ENCODE data around the gene SIGLEC6.

Gene SIGLEC6

DNA sequence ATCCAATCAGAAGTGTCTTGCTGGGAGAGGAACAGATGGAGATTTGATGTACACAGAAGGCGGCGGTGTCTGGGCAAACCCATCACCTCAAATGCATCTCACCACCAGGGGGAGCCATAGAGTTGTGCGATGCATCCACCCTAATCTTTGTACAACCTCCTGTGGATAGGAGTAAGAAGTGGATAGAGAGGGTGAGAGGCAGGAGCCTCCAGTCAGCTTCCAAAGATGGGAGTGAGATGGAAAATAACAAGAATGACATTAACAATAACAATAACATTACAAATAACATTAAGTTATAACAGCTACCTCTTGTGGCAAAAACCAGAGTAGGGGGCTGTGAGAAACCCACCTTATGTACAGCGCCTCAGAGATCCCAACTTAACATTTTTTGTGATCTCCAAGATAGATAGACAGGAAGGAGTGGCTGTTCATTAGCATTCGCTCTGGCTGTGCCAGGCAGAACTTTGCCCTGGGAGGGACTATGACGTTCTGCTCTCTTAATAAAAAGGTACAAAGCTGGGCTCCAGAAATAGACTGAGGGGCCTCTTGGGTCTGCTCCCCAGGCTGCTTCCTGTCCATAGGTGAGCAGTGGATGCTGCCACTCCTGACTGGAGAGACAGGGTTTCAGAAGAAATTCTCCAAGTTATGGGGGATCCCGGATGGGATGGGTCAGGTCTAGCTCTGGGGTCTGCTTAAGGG, 58.3 kb downstream of the SIGLEC6 start:
- Histone ChIP-seq H4K12ac (ENCODE audit: low read depth, low read length) (no peak overlapping the region), H3K36me3 (ENCODE audit: control insufficient read depth in 1 of 2, insufficient read depth in 2 of 2, low read length in 2 of 2) (no peaks in the 10 kb centered on the region)

DNA sequence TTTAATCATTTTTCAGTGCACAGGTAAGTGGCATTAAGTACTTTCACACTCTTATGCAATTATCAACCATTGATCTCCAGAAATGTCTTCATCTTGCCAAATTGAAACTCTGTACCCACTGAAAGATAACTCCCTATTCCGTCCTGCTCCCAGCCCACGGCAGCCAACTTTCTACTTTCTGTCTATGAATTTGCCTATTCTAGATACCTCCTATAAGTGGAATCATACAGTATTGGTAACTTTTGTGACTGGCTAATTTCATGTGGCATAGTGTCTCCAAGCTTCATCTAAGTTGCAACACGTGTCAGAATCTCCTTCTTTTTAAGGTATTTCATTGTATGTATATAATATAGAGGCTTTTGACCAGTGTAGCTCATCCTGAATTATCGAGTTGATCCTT, 58.9 kb downstream of the SIGLEC6 start:
- Histone ChIP-seq H2BK5ac (ENCODE audit: low read depth, low read length, poor library complexity) (no peak overlapping the region), H3K4me2 (ENCODE audit: low read length) (no peak overlapping the region), H2BK120ac (ENCODE audit: insufficient read depth, low read length, poor library complexity) (no peak overlapping the region), H3K14ac (ENCODE audit: low read length) (no peak overlapping the region), H4K91ac (ENCODE audit: low read depth, low read length) (no peak overlapping the region), H3K79me1 (ENCODE audit: low read length) (no peaks in the 10 kb centered on the region), H3K36me3 (ENCODE audit: control insufficient read depth in 1 of 2, insufficient read depth in 2 of 2, low read length in 2 of 2) (no peaks in the 10 kb centered on the region), H3K9me3 (ENCODE audit: insufficient read depth, low read depth, low read length) (peaks cover 7% of the 10 kb centered on the region), H3K4ac (ENCODE audit: low read depth, low read length) (no peak overlapping the region), H2BK12ac (ENCODE audit: low read length) (no peak overlapping the region), H3K4me3 (ENCODE audit: low read depth, low read length) (no peak overlapping the region), H3K27me3 (ENCODE audit: insufficient read depth, low read length) (no peaks in the 10 kb centered on the region), H3K79me2 (ENCODE audit: control insufficient read depth, insufficient read depth, low read length, poor library complexity) (no peaks in the 10 kb centered on the region), H3K18ac (ENCODE audit: low read length) (no peak overlapping the region), H3K4me1 (ENCODE audit: control insufficient read depth in 1 of 2, insufficient read depth in 2 of 2, low read length in 2 of 2) (no peaks in the 10 kb centered on the region), H4K8ac (ENCODE audit: low read depth, low read length) (no peak overlapping the region), H2AFZ (ENCODE audit: insufficient read depth, low read length, poor library complexity) (no peak overlapping the region), H3K23ac (ENCODE audit: low read length) (no peak overlapping the region), H3K9ac (ENCODE audit: low read length) (no peak overlapping the region), H3K27ac (ENCODE audit: low read depth, low read length) (no peak overlapping the region), H2AK5ac (ENCODE audit: low read length) (no peak overlapping the region), H4K12ac (ENCODE audit: low read depth, low read length) (no peak overlapping the region)
- no CpG with 5 or more reads among the region's 4 CpGs for WGBS (ENCODE audit: extremely low coverage, insufficient coverage, insufficient read length)
- DNase-seq, result no peak

More for the DNA sequence above, 58.3 kb downstream of the SIGLEC6 start:
- no peaks in the 10 kb centered on the region for H3K79me1 ChIP-seq (ENCODE audit: low read length)
- no peak overlapping the region for H3K14ac ChIP-seq (ENCODE audit: low read length)
- DNase-seq, result peak; percentile 68 to 89
- H3K18ac ChIP-seq (ENCODE audit: low read length), result no peak overlapping the region
- H4K8ac ChIP-seq (ENCODE audit: low read depth, low read length), result no peak overlapping the region
- no peak overlapping the region for H2AFZ ChIP-seq (ENCODE audit: insufficient read depth, low read length, poor library complexity)
- no peaks in the 10 kb centered on the region for H3K4me1 ChIP-seq (ENCODE audit: control insufficient read depth in 1 of 2, insufficient read depth in 2 of 2, low read length in 2 of 2)
- H3K4me2 ChIP-seq (ENCODE audit: low read length), result no peak overlapping the region
- no peak overlapping the region for H3K4ac ChIP-seq (ENCODE audit: low read depth, low read length)
- H2AK5ac ChIP-seq (ENCODE audit: low read length), result no peak overlapping the region
- H3K79me2 ChIP-seq (ENCODE audit: control insufficient read depth, insufficient read depth, low read length, poor library complexity), result no peaks in the 10 kb centered on the region
- no peak overlapping the region for H3K23ac ChIP-seq (ENCODE audit: low read length)
- no peak overlapping the region for H4K91ac ChIP-seq (ENCODE audit: low read depth, low read length)
- H3K9me3 ChIP-seq (ENCODE audit: insufficient read depth, low read depth, low read length), result peaks cover 6% of the 10 kb centered on the region
- H3K27ac ChIP-seq (ENCODE audit: low read depth, low read length), result no peak overlapping the region
- H3K27me3 ChIP-seq (ENCODE audit: insufficient read depth, low read length), result no peaks in the 10 kb centered on the region
- H2BK5ac ChIP-seq (ENCODE audit: low read depth, low read length, poor library complexity), result no peak overlapping the region
- peak overlapping the region; percentile 18 for H3K9ac ChIP-seq (ENCODE audit: low read length)
- H3K4me3 ChIP-seq (ENCODE audit: low read depth, low read length), result no peak overlapping the region
- no peak overlapping the region for H2BK12ac ChIP-seq (ENCODE audit: low read length)
- no peak overlapping the region for H2BK120ac ChIP-seq (ENCODE audit: insufficient read depth, low read length, poor library complexity)
- no CpG with 5 or more reads among the region's 7 CpGs for WGBS (ENCODE audit: extremely low coverage, insufficient coverage, insufficient read length)

GRCh38 chr19:51471527-51471926, 59.9 kb downstream of the SIGLEC6 start:
- Histone ChIP-seq H3K14ac (ENCODE audit: low read length) (no peak overlapping the region), H3K79me2 (ENCODE audit: control insufficient read depth, insufficient read depth, low read length, poor library complexity) (no peaks in the 10 kb centered on the region), H3K79me1 (ENCODE audit: low read length) (no peaks in the 10 kb centered on the region), H3K36me3 (ENCODE audit: control insufficient read depth in 1 of 2, insufficient read depth in 2 of 2, low read length in 2 of 2) (no peaks in the 10 kb centered on the region), H4K12ac (ENCODE audit: low read depth, low read length) (no peak overlapping the region), H3K4me2 (ENCODE audit: low read length) (no peak overlapping the region), H3K4me3 (ENCODE audit: low read depth, low read length) (no peak overlapping the region), H2BK12ac (ENCODE audit: low read length) (no peak overlapping the region), H3K27me3 (ENCODE audit: insufficient read depth, low read length) (no peaks in the 10 kb centered on the region), H3K9ac (ENCODE audit: low read length) (no peak overlapping the region), H3K9me3 (ENCODE audit: insufficient read depth, low read depth, low read length) (peaks cover 7% of the 10 kb centered on the region), H4K8ac (ENCODE audit: low read depth, low read length) (no peak overlapping the region), H2BK5ac (ENCODE audit: low read depth, low read length, poor library complexity) (no peak overlapping the region), H2AFZ (ENCODE audit: insufficient read depth, low read length, poor library complexity) (no peak overlapping the region), H3K18ac (ENCODE audit: low read length) (no peak overlapping the region), H3K4me1 (ENCODE audit: control insufficient read depth in 1 of 2, insufficient read depth in 2 of 2, low read length in 2 of 2) (no peaks in the 10 kb centered on the region), H3K23ac (ENCODE audit: low read length) (no peak overlapping the region), H3K27ac (ENCODE audit: low read depth, low read length) (no peak overlapping the region), H2BK120ac (ENCODE audit: insufficient read depth, low read length, poor library complexity) (no peak overlapping the region), H2AK5ac (ENCODE audit: low read length) (no peak overlapping the region), H3K4ac (ENCODE audit: low read depth, low read length) (no peak overlapping the region), H4K91ac (ENCODE audit: low read depth, low read length) (no peak overlapping the region)
- no CpG with 5 or more reads among the region's 1 CpG for WGBS (ENCODE audit: extremely low coverage, insufficient coverage, insufficient read length)
- no peak for DNase-seq

DNA sequence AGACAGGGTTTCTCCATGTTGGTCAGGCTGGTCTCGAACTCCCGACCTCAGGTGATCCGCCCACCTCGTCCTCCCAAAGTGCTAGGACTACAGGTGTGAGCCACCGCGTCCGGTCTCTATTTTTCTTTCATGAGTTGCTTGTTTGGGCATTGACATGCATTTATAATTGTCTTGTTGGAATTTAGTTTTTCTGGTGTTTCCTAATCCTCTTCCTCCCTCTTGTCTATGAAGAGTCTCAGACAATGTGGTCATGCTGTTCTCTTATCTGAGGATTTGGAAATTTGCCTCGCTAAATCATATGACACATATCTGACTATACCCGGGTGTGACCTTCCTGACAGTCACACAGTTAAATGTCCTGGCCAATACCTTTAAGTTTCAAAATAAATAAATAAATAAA, 60.5 kb downstream of the SIGLEC6 start:
- Histone ChIP-seq H3K79me1 (ENCODE audit: low read length) (no peaks in the 10 kb centered on the region), H3K36me3 (ENCODE audit: control insufficient read depth in 1 of 2, insufficient read depth in 2 of 2, low read length in 2 of 2) (no peaks in the 10 kb centered on the region), H3K4me3 (ENCODE audit: low read depth, low read length) (no peak overlapping the region), H4K91ac (ENCODE audit: low read depth, low read length) (no peak overlapping the region), H2AFZ (ENCODE audit: insufficient read depth, low read length, poor library complexity) (no peak overlapping the region), H3K9ac (ENCODE audit: low read length) (no peak overlapping the region), H3K18ac (ENCODE audit: low read length) (no peak overlapping the region), H3K23ac (ENCODE audit: low read length) (no peak overlapping the region), H2AK5ac (ENCODE audit: low read length) (no peak overlapping the region), H3K79me2 (ENCODE audit: control insufficient read depth, insufficient read depth, low read length, poor library complexity) (no peaks in the 10 kb centered on the region), H2BK120ac (ENCODE audit: insufficient read depth, low read length, poor library complexity) (no peak overlapping the region), H3K27ac (ENCODE audit: low read depth, low read length) (no peak overlapping the region), H2BK12ac (ENCODE audit: low read length) (no peak overlapping the region), H3K27me3 (ENCODE audit: insufficient read depth, low read length) (no peaks in the 10 kb centered on the region), H4K8ac (ENCODE audit: low read depth, low read length) (no peak overlapping the region), H2BK5ac (ENCODE audit: low read depth, low read length, poor library complexity) (no peak overlapping the region), H3K14ac (ENCODE audit: low read length) (no peak overlapping the region), H3K4ac (ENCODE audit: low read depth, low read length) (no peak overlapping the region), H3K4me1 (ENCODE audit: control insufficient read depth in 1 of 2, insufficient read depth in 2 of 2, low read length in 2 of 2) (no peaks in the 10 kb centered on the region), H3K9me3 (ENCODE audit: insufficient read depth, low read depth, low read length) (peaks cover 7% of the 10 kb centered on the region), H3K4me2 (ENCODE audit: low read length) (no peak overlapping the region), H4K12ac (ENCODE audit: low read depth, low read length) (no peak overlapping the region)
- peak in 1 of 2 donors; percentile 38 for DNase-seq
- no CpG with 5 or more reads among the region's 9 CpGs for WGBS (ENCODE audit: extremely low coverage, insufficient coverage, insufficient read length)

Data from trophoblast cell (in vitro differentiated cells and primary cell).